HCT116 (cell line): ENCODE results near the gene RAB4B. TPM values are rescaled to one million over a fixed set of nuclear protein-coding genes. Genes with fewer than 3 reads are reported as not detected.

Source experiments
- ATAC-seq: fragments of 200-7000 bp; cut with Tn5 transposase; 2 replicates; pipeline ENCODE4 v1.9.1; 2020; ENCODE audit warnings: mild to moderate bottlenecking, moderate library complexity
- BruUV-seq: library from RNA; stranded (reverse); fragments of 400-500 nt; replicated peaks from 2 replicates; lab custom pipeline; 2021; lab: Mats Ljungman, UMichigan
- CTCF ChIA-PET: fragments of 300-600 bp; sonication (Branson Sonifier 250); formaldehyde crosslinking; loops from one replicate; lab custom pipeline; 2021; ENCODE audit warnings: antibody characterized with exemption; lab: Charles Lee
- POLR2A ChIA-PET: fragments of 300-600, 350-600 bp; sonication (Branson Sonifier 250); formaldehyde crosslinking; loops from one replicate; lab custom pipeline; 2021; ENCODE audit warnings: antibody characterized with exemption; lab: Charles Lee
- RAD21 ChIA-PET, 2 experiments: fragments of 300-600 bp; sonication (Branson Sonifier 250); formaldehyde crosslinking; loops; one replicate each; lab custom pipeline; 2023; ENCODE audit warnings: low total read pairs in 2 of 2; ENCODE audit not compliant: uncharacterized antibody in 2 of 2, unreplicated experiment in 2 of 2, low non-redundant PET in 1 of 2; lab: Charles Lee
- DNase-seq: peaks from one replicate; pipeline ENCODE4 v3.0.0-alpha.2; 2010; ENCODE audit warnings: low read depth, low spot score
- H2AFZ ChIP-seq: fragments of 200-600 bp; shearing (Covaris generic), sonication (generic); 2 replicates; pipeline ENCODE4 v1.6.1; 2017; ENCODE audit warnings: low read depth, mixed run types, mixed read lengths, antibody characterized with exemption, low read length; ENCODE audit not compliant: poor library complexity, severe bottlenecking
- H3K27ac ChIP-seq: 2 replicates; pipeline ENCODE4 v1.5.1; 2012; ENCODE audit warnings: low read depth, low read length
- H3K27me3 ChIP-seq: fragments of 200-600 bp; sonication (generic); 2 replicates; pipeline ENCODE4 v1.6.1; 2016; ENCODE audit warnings: mixed run types, low read length, mixed read lengths; ENCODE audit not compliant: insufficient read depth
- H3K36me3 ChIP-seq, 2 experiments: fragments of 200-500 bp in 1 of 2; fragments of 200-600 bp in 1 of 2; sonication (Bioruptor generic) in 1 of 2; sonication (generic) in 1 of 2; 2 replicates each; pipeline versions ENCODE4 v1.5.1 to v1.6.1; 2014 to 2016; ENCODE audit warnings: low read length in 2 of 2, inconsistent platforms in 1 of 2, mixed read lengths in 1 of 2, mixed run types in 1 of 2; ENCODE audit not compliant: insufficient read depth in 2 of 2, control insufficient read depth in 1 of 2
- H3K4me1 ChIP-seq, 2 experiments: fragments of 200-600 bp in 1 of 2; sonication (generic) in 1 of 2; 2 replicates each; pipeline versions ENCODE4 v1.5.1 to v1.6.1; 2012 to 2017; ENCODE audit warnings: low read length in 2 of 2, inconsistent platforms in 1 of 2, mild to moderate bottlenecking in 1 of 2, mixed read lengths in 1 of 2, mixed run types in 1 of 2, moderate library complexity in 1 of 2; ENCODE audit not compliant: insufficient read depth in 2 of 2, control insufficient read depth in 1 of 2
- H3K4me2 ChIP-seq: fragments of 200-600 bp; sonication (generic); 2 replicates; pipeline ENCODE4 v1.6.1; 2017; ENCODE audit warnings: mixed run types, low read length, mixed read lengths
- H3K4me3 ChIP-seq, 2 experiments: fragments of 200-600 bp in 1 of 2; sonication (generic) in 1 of 2; replicated peaks in 1 of 2; 2 replicates each; pipeline ENCODE4 v1.5.1; 2011 to 2016; ENCODE audit warnings: low read length in 2 of 2, control low read depth in 1 of 2, low read depth in 1 of 2, mild to moderate bottlenecking in 1 of 2, mixed read lengths in 1 of 2, mixed run types in 1 of 2
- H3K79me2 ChIP-seq: fragments of 200-600 bp; sonication (generic); 2 replicates; pipeline ENCODE4 v1.6.1; 2017; ENCODE audit warnings: mild to moderate bottlenecking, mixed run types, low read length, moderate library complexity, mixed read lengths; ENCODE audit not compliant: insufficient read depth
- H3K9ac ChIP-seq: fragments of 200-600 bp; sonication (generic); 2 replicates; pipeline ENCODE4 v1.6.1; 2016; ENCODE audit warnings: low read length, mixed read lengths
- H3K9me2 ChIP-seq: fragments of 200-600 bp; sonication (generic), shearing (Covaris generic); 2 replicates; pipeline ENCODE4 v1.6.1; 2017; ENCODE audit warnings: mixed run types, mild to moderate bottlenecking, moderate library complexity; ENCODE audit not compliant: insufficient read depth
- H3K9me3 ChIP-seq, 2 experiments: fragments of 200-500 bp in 1 of 2; fragments of 200-600 bp in 1 of 2; sonication (Bioruptor generic) in 1 of 2; sonication (generic) in 1 of 2; 2 replicates each; pipeline ENCODE4 v1.6.1; 2014 to 2017; ENCODE audit warnings: low read length in 2 of 2, mixed read lengths in 2 of 2, inconsistent platforms in 1 of 2, low read depth in 1 of 2, mild to moderate bottlenecking in 1 of 2, mixed run types in 1 of 2, moderate library complexity in 1 of 2; ENCODE audit not compliant: control insufficient read depth in 1 of 2, insufficient read depth in 1 of 2
- H4K20me1 ChIP-seq: fragments of 200-600 bp; sonication (generic), shearing (Covaris generic); 2 replicates; pipeline ENCODE4 v1.6.1; 2017; ENCODE audit warnings: mixed run types, mild to moderate bottlenecking, moderate library complexity; ENCODE audit not compliant: insufficient read depth
- CBX3 ChIP-seq: IDR thresholded peaks from 2 replicates; pipeline ENCODE4 v1.6.1; 2012; ENCODE audit warnings: low read depth
- CEBPB ChIP-seq: IDR thresholded peaks from 2 replicates; pipeline ENCODE4 v1.6.1; 2012; ENCODE audit warnings: low read depth
- CTCF ChIP-seq, 3 experiments: fragments of 200-600 bp in 1 of 3; sonication (generic) in 1 of 3; IDR thresholded peaks in 2 of 3; conservative IDR thresholded peaks in 1 of 3; 2 replicates each; pipeline ENCODE4 v1.5.1; 2012 to 2017; ENCODE audit warnings: low read depth in 2 of 3, low read length in 2 of 3, antibody characterized with exemption in 1 of 3, borderline replicate concordance in 1 of 3, control low read depth in 1 of 3, mild to moderate bottlenecking in 1 of 3, mixed read lengths in 1 of 3, mixed run types in 1 of 3, moderate library complexity in 1 of 3; ENCODE audit not compliant: insufficient read depth in 1 of 3
- EGR1 ChIP-seq: IDR thresholded peaks from 2 replicates; pipeline ENCODE4 v1.6.1; 2012; ENCODE audit warnings: low read depth
- ELF1 ChIP-seq: IDR thresholded peaks from 2 replicates; pipeline ENCODE4 v1.6.1; 2012; ENCODE audit warnings: low read depth, borderline replicate concordance
- EZH2 ChIP-seq: fragments of 200-600 bp; sonication (generic); IDR thresholded peaks from 2 replicates; pipeline ENCODE4 v1.6.1; 2017; ENCODE audit warnings: antibody characterized with exemption, mixed run types
- EZH2phosphoT487 ChIP-seq: fragments of 200-600 bp; IDR thresholded peaks from 2 replicates; pipeline ENCODE4 v1.6.1; 2018; ENCODE audit warnings: antibody characterized with exemption, borderline replicate concordance
- FOSL1 ChIP-seq: IDR thresholded peaks from 2 replicates; pipeline ENCODE4 v1.6.1; 2012; ENCODE audit warnings: low read depth
- JUND ChIP-seq: IDR thresholded peaks from 2 replicates; pipeline ENCODE4 v1.6.1; 2012
- POLR2AphosphoS5 ChIP-seq: IDR thresholded peaks from 2 replicates; pipeline ENCODE4 v1.6.1; 2011; ENCODE audit warnings: mild to moderate bottlenecking, low read depth, low read length, moderate library complexity
- RAD21 ChIP-seq: IDR thresholded peaks from 2 replicates; pipeline ENCODE4 v1.6.1; 2012; ENCODE audit warnings: low read depth, mild to moderate bottlenecking
- SIN3A ChIP-seq: IDR thresholded peaks from 2 replicates; pipeline ENCODE4 v1.6.1; 2012; ENCODE audit warnings: low read depth
- SP1 ChIP-seq: IDR thresholded peaks from 2 replicates; pipeline ENCODE4 v1.6.1; 2012; ENCODE audit warnings: low read depth
- SRF ChIP-seq: IDR thresholded peaks from 2 replicates; pipeline ENCODE4 v1.6.1; 2012; ENCODE audit warnings: low read depth
- TCF7L2 ChIP-seq: IDR thresholded peaks from 2 replicates; pipeline ENCODE4 v1.7.0; 2011; ENCODE audit warnings: borderline replicate concordance, inconsistent platforms; ENCODE audit not compliant: insufficient read depth, insufficient read length; ENCODE audit errors: extremely low read depth
- ZNF274 ChIP-seq: fragments of 200-500 bp; sonication (Bioruptor generic); IDR thresholded peaks from 2 replicates; pipeline ENCODE4 v1.6.1; 2014; ENCODE audit warnings: mild to moderate bottlenecking, low read depth, low read length, inconsistent platforms
- intact Hi-C: fragments of 100-400 bp; cut with micrococcal nuclease; formaldehyde crosslinking; loops from 2 replicates; pipeline ENCODE4 v1.10.0; 2022
- total RNA-seq: library from RNA; stranded (reverse); gene quantifications from one replicate; pipeline ENCODE4 v1.2.1, GENCODE V29; 2021; ENCODE audit not compliant: unreplicated experiment
- TF ChIP-seq, protein P1 (sequence below): IDR thresholded peaks from 2 replicates; pipeline ENCODE4 v1.6.1; 2012
- TF ChIP-seq, protein P2 (sequence below): IDR thresholded peaks from 2 replicates; pipeline ENCODE4 v1.6.1; 2012; ENCODE audit warnings: low read depth
- TF ChIP-seq, protein P3 (sequence below): IDR thresholded peaks from 2 replicates; pipeline ENCODE4 v1.6.1; 2012

Gene RAB4B
- total RNA-seq, 1 experiment from 2014 or later, result 18.7 TPM

DNA sequence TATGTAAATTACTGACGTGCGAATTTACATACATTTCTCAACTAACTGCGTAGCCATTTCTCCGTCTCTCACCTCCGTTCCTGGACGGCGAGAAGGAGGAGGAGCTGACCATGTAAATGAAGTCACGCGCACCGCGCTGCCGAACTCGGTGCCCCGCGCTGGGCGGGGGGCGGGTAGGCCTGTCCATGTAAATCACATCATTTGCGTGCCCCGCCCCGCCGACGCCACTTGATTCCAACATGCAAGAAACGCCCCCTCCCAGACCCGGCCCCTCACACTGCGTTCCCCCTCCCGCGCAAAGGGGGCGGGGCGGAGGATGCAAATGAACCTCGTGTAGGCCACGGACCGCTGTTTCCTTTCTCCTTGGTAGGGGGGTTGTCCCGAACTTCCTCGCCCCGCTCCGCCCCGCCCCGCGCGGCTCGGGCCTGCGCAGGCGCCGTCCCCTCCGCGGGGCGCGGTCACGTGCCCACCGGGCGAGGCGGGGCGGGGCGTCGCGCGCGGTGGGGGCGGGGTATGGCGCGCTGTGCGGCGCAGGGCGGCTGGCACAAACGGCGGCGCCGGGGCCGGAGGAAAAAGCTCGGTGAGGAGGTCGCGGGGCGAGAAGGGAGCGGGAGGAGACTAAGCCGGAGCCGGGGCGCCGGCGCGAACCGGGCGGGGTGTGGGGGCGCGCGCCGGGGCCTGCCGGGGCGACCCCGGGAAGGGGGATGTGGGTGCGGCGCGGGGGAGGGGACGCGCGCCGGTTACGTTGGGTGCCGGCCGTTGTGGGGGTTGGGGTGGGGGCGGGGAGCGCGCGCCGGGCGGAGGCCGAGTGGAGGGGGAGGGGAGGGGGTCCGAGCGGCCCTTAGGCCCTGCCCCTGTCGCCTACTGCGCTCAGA lies 20.9 kb downstream of the RAB4B start, which contains the start of gene EGLN2:
Gene EGLN2 (plus strand): TSS at position 509 of the 875 bp plus-strand sequence. CDS start 1,382 bp downstream, outside the sequence.
- CTCF ChIA-PET, result interaction anchor here (0.7 to 1.8 kb wide), 9 partner anchors 8 to 345 kb away, joined by 3 to 17 read pairs (median 4); partner anchors contain the start of genes ACTMAP, RAB4B and SNRPA
- peak within 1 kb of the TSS; percentile 90 for H3K4me2 ChIP-seq

More for the DNA sequence above, 20.9 kb downstream of the RAB4B start, which contains the start of gene EGLN2:
- no peaks in the 10 kb centered on the region for H3K9me2 ChIP-seq
- intact Hi-C loops, result loop anchor here (1.0 to 5.0 kb wide), 3 partner anchors 21 to 82 kb away; partner anchors contain the start of genes ACTMAP, COQ8B, ITPKC and RAB4B
- TF ChIP-seq, protein P1, sequence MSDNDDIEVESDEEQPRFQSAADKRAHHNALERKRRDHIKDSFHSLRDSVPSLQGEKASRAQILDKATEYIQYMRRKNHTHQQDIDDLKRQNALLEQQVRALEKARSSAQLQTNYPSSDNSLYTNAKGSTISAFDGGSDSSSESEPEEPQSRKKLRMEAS, result peak; percentile 83; the same call in 1 of the 2 replicates
- TF ChIP-seq, protein P2, sequence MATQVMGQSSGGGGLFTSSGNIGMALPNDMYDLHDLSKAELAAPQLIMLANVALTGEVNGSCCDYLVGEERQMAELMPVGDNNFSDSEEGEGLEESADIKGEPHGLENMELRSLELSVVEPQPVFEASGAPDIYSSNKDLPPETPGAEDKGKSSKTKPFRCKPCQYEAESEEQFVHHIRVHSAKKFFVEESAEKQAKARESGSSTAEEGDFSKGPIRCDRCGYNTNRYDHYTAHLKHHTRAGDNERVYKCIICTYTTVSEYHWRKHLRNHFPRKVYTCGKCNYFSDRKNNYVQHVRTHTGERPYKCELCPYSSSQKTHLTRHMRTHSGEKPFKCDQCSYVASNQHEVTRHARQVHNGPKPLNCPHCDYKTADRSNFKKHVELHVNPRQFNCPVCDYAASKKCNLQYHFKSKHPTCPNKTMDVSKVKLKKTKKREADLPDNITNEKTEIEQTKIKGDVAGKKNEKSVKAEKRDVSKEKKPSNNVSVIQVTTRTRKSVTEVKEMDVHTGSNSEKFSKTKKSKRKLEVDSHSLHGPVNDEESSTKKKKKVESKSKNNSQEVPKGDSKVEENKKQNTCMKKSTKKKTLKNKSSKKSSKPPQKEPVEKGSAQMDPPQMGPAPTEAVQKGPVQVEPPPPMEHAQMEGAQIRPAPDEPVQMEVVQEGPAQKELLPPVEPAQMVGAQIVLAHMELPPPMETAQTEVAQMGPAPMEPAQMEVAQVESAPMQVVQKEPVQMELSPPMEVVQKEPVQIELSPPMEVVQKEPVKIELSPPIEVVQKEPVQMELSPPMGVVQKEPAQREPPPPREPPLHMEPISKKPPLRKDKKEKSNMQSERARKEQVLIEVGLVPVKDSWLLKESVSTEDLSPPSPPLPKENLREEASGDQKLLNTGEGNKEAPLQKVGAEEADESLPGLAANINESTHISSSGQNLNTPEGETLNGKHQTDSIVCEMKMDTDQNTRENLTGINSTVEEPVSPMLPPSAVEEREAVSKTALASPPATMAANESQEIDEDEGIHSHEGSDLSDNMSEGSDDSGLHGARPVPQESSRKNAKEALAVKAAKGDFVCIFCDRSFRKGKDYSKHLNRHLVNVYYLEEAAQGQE, result no peak
- TF ChIP-seq ELF1, result no peak
- no peak for TF ChIP-seq SRF
- no peak for TF ChIP-seq JUND
- TF ChIP-seq, protein P3, sequence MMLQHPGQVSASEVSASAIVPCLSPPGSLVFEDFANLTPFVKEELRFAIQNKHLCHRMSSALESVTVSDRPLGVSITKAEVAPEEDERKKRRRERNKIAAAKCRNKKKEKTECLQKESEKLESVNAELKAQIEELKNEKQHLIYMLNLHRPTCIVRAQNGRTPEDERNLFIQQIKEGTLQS, result no peak
- peak; percentile 13; the same call in 1 of the 2 replicates for TF ChIP-seq SIN3A
- TF ChIP-seq CEBPB, result no peak
- TF ChIP-seq RAD21, result no peak
- peak; percentile 65; the same call in 1 of the 2 replicates for TF ChIP-seq POLR2AphosphoS5
- TF ChIP-seq EGR1, result peak; percentile 74
- TF ChIP-seq ZNF274, result no peak
- TF ChIP-seq TCF7L2, result peak; percentile 30
- TF ChIP-seq EZH2, result no peak
- TF ChIP-seq FOSL1, result no peak
- TF ChIP-seq SP1, result peak; percentile 84
- TF ChIP-seq EZH2phosphoT487, result no peak
- no peak for TF ChIP-seq CTCF (IDR thresholded peaks at IDR 0.05 in 2 of 3, conservative IDR thresholded peaks at IDR 0.05 in 1 of 3; ENCODE audit: borderline replicate concordance in 1 of 3, insufficient read depth in 1 of 3, low read depth in 2 of 3, low read length in 2 of 3)
- TF ChIP-seq CBX3, result no peak; the same call in 1 of the 2 replicates
- ATAC-seq, result peak; percentile 89
- no TSS peak for BruUV-seq
- peaks cover 14 to 47% of the 10 kb centered on the region in 2 experiments for H3K4me1 ChIP-seq
- H3K9me3 ChIP-seq, result no peaks in the 10 kb centered on the region
- ChIA-PET POLR2A (interaction anchor here (0.7 to 2.3 kb wide), 5 partner anchors 8 to 83 kb away, joined by 3 to 19 read pairs (median 5); partner anchors contain the start of genes ACTMAP, MIA and RAB4B), RAD21 (interaction anchor here in 1 of 2 experiments (0.7 kb wide), 1 partner anchor 20 kb away, joined by 3 read pairs; no protein-coding TSS in a partner anchor)
- DNase-seq, result peak; percentile 99
- H3K9ac ChIP-seq, result peak within 1 kb of the TSS; percentile 92
- H3K79me2 ChIP-seq, result peaks cover 46% of the 10 kb centered on the region
- H3K27me3 ChIP-seq, result no peaks in the 10 kb centered on the region
- H4K20me1 ChIP-seq, result no peaks in the 10 kb centered on the region
- H3K27ac ChIP-seq, result peak within 1 kb of the TSS; percentile 90
- peaks cover 7 to 23% of the 10 kb centered on the region in 2 experiments; a peak in 3 of 4 replicates for H3K36me3 ChIP-seq
- H3K4me3 ChIP-seq, result peak within 1 kb of the TSS; percentile 88
- peak within 1 kb of the TSS; percentile 49 for H2AFZ ChIP-seq
